GM12875 (cell line): ENCODE results near the gene MME.

Source experiments
- H3K4me3 ChIP-seq: one replicate; pipeline ENCODE4 v1.5.1; 2011; ENCODE audit warnings: low read depth, low read length, control low read depth
- CTCF ChIP-seq: IDR thresholded peaks from 2 replicates; pipeline ENCODE4 v1.5.1; 2011; ENCODE audit warnings: low read depth, mild to moderate bottlenecking, control low read depth, inconsistent platforms, low read length, moderate library complexity, borderline replicate concordance; ENCODE audit not compliant: insufficient read depth

The MME gene

GRCh38 chr3:155080692-155081091 lies 573 bp downstream of the MME start:
- no peak overlapping the region for H3K4me3 ChIP-seq
- no peak for TF ChIP-seq CTCF

- no peak overlapping the region for H3K4me3 ChIP-seq
- no peak for TF ChIP-seq CTCF
Measured at GRCh38 chr3:155083313-155083905, 3.3 kb downstream of the MME start.

- H3K4me3 ChIP-seq, result no peak overlapping the region
- TF ChIP-seq CTCF, result no peak
Measured at GRCh38 chr3:155084567-155084966, 4.4 kb downstream of the MME start.

- TF ChIP-seq CTCF, result no peak
- H3K4me3 ChIP-seq, result no peak overlapping the region
Measured at GRCh38 chr3:155086051-155086450, 5.9 kb downstream of the MME start.

GRCh38 chr3:155088706-155089345 lies 8.7 kb downstream of the MME start:
- no peak for TF ChIP-seq CTCF
- no peak overlapping the region for H3K4me3 ChIP-seq

- no peak for TF ChIP-seq CTCF
- no peak overlapping the region for H3K4me3 ChIP-seq
Measured at GRCh38 chr3:155089495-155089894, 9.4 kb downstream of the MME start.

GRCh38 chr3:155093261-155093660 lies 13.1 kb downstream of the MME start:
- H3K4me3 ChIP-seq, result no peak overlapping the region
- TF ChIP-seq CTCF, result no peak
